Measurements from ENCODE around the gene DST.

Gene DST

DNA sequence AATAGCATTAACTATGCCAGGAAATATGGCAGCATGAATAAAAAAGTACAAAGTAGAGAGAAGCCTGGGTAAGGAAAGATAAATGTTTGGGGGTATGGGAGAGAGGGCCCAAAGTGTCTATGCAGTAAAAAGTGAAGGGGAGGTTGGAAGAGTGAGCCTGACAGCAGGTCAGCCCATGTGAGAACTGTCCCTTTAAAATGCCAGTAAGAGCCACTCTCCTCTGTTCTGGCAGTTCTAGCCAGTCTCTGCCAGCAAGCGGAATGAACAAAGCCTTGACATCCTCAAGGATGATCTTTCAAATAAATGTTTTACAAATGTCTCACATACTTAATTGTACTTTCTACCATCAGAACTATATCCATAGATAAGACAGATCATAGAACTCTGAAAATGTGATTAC lies 164.5 kb downstream of the DST start:
- DNase-seq = no peak

GRCh38 chr6:56477241-56477640 lies 165.4 kb downstream of the DST start:
- DNase-seq = no peak

GRCh38 chr6:56475736-56476457 lies 166.8 kb downstream of the DST start:
- no peak for DNase-seq

- no peak for DNase-seq
Measured at GRCh38 chr6:56474532-56474931, 168.2 kb downstream of the DST start.

- DNase-seq = no peak
Measured at GRCh38 chr6:56463443-56463842, 179.2 kb downstream of the DST start.

DNA sequence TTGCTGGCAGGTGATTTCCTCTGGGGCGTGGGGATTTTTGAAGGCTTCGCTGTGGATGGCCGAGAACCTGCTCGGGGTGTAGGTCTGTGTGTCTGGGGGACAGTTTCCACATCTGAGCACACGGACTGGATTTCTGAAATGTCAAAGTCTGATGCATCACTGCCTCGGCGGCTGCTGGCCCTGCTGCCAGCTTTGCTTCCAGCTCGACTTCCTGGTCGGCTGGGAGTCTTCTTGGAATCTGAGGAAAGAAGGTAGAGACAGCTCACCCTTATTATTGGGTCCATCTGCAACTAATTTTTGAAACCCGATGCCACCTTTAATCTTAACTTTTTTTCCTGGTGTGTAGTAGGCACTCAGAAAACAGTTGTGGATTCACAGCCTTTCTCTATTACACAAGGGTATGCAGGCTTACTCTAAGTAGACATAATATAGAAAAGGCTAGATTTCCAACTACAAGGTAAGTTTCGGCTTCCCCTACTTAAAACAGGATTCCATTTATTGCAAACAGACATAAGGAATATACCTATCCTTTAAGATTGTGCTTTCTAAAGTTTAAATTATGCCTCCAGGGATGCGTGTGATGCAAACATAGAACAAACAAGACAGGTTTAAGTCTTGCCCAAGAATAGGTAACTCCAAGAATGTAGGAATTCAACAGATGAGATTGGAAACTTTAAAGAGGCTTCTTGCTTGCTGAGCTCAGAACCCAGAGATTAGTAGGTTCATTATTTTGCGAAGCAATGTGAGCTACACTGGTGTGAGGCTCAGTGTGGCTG lies 183.5 kb downstream of the DST start:
- DNase-seq = no peak

- DNase-seq = no peak
Measured at GRCh38 chr6:56458324-56458884, 184.3 kb downstream of the DST start.

DNA sequence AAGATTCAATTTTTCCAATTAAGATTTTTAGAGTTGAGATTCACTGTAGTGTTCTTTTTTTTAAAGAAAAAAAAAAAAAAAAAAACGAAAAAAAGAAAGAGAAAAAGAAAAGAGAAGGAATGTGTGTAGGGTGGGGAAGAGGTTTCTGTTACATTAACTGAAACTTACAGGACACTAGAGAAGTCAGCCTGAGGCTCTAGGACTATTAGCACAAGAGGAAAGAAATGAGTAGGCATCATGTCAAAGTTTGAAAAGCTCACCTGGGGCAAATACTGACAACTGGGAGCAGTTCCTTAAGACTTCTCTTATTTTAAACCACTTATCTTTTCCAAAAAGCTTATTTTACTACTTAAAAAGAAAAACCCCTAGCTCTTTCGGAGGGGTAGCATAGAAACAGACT lies 185.9 kb downstream of the DST start:
- DNase-seq = no peak

DNA sequence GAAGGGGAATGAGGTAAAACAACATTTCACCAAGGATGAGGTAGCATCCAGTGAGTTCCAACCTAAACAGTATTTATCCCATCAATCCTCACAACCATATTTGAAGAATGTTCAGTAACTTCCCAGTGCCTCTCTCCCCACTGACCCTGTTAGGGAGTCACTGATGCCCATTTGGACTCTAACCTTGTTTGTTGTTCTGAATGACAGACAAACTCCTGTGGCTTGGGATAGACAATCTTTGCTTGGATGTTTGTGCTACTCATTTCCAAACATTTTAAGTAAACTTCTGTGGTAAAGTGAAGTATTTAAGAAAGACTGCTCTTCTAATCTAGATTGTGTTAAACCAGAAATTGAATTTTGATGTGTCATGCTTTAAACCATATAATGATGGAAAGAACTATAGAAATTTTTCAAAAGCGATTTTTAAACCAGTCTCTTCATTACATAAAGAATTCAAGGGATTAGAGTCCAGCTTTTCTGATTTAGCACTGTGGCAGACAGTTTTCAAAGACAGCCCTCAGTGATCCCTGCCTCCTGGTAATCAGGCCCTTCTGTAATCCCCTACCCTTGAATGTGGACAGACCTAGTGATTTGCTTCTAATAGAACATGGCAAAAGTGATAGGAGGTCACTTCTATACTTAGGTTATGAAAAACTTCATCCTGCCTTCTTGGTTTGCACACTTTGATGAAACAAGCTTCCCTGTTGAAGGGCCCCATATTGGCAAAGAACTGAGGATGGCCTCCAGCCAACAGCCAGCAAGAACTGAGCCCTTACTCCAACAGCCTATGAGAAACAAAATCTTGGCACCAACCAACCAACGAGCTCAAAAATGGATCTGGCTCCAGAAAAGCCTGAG lies 191.6 kb downstream of the DST start:
- no peak for DNase-seq

- DNase-seq = no peak
Measured at GRCh38 chr6:56450376-56450775, 192.3 kb downstream of the DST start.

- DNase-seq = no peak
Measured at GRCh38 chr6:56448046-56448445, 194.6 kb downstream of the DST start.

DNA sequence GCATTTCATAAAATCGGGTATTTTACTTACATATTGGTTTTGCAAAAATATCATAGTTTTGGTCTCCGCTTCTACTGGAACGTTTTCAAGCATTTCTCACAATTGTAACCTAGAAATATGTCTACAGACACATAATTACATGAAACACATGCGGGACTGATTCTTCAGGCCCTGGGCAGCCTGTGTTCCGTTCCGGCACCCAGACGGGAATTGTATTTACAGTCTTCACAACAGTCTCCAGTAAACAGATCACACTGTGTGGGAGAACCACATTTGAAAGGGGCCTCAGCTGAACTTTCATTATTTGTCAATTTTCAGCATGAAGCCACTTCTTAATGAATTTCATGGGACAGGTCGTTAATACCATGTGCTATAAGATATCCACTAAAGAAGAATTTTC lies 196.9 kb downstream of the DST start:
- no peak for DNase-seq

DNA sequence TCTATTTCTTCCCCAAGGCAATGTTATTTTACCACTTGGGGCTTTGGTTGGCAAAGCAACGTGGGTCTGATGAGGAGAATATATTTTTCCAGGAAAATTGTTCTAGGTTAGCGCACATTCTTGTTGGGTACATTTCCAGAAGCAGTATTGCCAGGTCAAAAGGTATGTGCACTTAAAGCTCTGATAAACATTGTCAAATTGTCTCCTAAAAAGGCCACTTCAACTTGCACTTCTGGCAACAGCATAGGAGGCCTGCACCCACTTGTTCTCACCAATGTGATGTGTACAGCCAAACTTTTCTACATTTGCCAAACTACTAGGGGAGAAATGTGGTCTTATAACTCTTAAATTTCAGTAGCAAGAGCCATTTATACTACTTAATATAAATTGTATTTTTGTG lies 197.8 kb downstream of the DST start:
- DNase-seq = no peak

GRCh38 chr6:56440551-56440981 lies 202.1 kb downstream of the DST start:
- DNase-seq = no peak

DNA sequence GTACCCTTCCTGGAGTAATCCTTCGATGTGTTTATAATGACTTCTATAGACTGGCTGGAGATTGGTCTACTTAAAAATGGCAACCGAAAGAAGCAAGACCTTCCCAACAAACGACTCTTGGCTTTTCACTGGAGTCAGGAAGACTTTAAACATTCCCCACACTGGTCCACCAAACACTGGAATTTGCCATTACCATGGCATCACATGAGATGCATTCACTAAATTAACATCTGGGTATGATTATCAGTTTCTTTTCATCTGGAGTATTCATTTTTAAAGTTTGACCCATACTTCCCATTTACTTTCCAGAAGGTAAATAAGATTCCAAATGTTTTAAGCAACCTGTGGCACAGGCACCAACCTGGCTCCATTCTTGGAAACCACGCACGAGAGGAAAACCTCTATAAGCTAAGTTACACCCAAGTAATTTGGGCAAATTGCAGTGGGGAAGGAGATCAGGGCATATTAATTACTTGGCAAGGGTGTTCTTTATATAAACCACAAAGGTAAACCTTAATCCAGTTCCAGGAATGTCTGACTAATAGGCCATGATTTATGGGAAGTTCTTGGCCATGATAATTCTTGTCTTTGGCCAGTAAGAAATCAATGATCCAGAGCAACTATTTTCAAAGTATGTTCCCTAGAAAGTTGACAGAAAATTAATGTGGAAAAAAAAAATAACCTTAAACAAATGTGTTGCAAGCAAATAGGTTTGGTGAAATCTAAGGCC lies 205.4 kb downstream of the DST start:
- DNase-seq = no peak

GRCh38 chr6:56435754-56436153 lies 206.9 kb downstream of the DST start:
- DNase-seq = no peak

GRCh38 chr6:56435326-56435725 lies 207.4 kb downstream of the DST start:
- DNase-seq = no peak

GRCh38 chr6:56434606-56435005 lies 208.1 kb downstream of the DST start:
- DNase-seq = no peak

GRCh38 chr6:56433119-56433518 lies 209.6 kb downstream of the DST start:
- DNase-seq = no peak

- DNase-seq = no peak
Measured at GRCh38 chr6:56432194-56432593, 210.5 kb downstream of the DST start.

GRCh38 chr6:56430629-56431600 lies 211.8 kb downstream of the DST start:
- no peak for DNase-seq
